GM12873 (cell line): Measurements from ENCODE around the gene MXRA5.

Experiments
- TF ChIP-seq, protein P1 (sequence below): IDR thresholded peaks from 2 replicates; pipeline ENCODE4 v1.5.1; 2012; ENCODE audit warnings: low read depth, mild to moderate bottlenecking, moderate library complexity, low read length, control low read depth; ENCODE audit not compliant: insufficient read depth; ENCODE audit errors: missing control alignments

The MXRA5 gene

DNA sequence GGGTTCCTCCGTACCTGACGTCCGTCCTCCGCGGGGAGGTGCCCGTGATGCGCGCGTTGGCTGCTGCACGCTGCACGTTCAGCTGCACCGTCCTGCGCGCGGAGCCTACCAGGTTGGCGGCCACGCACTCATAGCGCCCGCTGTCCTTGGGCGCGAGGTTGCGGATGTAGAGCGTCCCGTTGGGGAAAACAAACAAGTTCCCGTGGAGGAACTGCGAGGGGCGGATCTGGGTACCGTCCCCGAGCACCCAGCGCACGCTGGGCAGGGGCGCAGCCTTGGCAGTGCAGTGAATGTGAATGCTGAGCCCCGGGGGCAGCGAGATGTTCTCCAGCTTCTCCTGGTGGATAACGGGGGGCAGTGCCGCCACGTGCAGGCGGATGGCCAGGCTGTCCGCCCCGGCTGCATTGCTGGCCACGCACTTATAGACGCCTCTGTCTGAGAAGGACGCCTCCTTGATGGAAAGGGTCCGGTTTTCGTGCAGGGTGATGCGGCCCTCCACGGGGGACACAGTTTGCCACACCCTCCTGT, 29.2 kb downstream of the MXRA5 start:
- TF ChIP-seq, protein P1, sequence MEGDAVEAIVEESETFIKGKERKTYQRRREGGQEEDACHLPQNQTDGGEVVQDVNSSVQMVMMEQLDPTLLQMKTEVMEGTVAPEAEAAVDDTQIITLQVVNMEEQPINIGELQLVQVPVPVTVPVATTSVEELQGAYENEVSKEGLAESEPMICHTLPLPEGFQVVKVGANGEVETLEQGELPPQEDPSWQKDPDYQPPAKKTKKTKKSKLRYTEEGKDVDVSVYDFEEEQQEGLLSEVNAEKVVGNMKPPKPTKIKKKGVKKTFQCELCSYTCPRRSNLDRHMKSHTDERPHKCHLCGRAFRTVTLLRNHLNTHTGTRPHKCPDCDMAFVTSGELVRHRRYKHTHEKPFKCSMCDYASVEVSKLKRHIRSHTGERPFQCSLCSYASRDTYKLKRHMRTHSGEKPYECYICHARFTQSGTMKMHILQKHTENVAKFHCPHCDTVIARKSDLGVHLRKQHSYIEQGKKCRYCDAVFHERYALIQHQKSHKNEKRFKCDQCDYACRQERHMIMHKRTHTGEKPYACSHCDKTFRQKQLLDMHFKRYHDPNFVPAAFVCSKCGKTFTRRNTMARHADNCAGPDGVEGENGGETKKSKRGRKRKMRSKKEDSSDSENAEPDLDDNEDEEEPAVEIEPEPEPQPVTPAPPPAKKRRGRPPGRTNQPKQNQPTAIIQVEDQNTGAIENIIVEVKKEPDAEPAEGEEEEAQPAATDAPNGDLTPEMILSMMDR: no peak

DNA sequence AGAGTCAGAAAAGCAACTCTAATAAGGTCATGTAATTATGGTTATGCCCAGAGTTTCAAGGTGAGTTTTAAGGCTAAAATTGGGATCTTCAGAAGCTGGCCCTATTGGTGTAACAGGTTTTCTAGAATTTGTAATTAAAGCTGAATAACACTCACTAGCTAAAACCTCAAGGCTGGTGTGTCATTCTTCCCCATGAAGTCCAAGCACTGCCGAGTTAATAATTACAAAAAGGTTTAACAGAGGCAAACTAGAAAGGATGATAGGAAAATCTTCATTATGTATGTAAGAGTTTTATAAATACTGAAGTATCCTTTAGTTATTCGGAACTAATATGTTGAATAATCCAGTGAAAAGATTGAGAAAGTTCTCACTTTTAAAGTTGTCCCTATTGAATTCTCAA, 34.3 kb downstream of the MXRA5 start:
- TF ChIP-seq, protein P1: no peak

DNA sequence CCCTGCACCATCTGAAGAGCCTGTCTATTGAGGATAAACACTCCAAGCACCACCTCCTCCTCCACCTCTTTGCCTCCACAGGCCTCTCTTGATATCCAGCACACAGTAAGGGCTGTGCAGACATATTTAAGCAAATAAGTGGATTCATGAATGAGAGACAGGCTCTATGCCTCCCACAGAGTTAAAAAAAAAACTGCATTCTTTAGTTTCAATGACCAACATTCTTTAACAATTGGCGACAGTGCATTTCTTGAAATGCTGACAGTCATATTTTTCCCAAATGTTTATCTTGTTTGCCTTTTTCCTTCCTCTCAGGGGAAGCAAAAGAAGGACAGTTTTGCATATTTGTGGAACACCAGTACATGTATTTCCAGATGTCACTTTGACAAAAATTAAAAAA, 38.6 kb downstream of the MXRA5 start:
- TF ChIP-seq, protein P1: no peak

DNA sequence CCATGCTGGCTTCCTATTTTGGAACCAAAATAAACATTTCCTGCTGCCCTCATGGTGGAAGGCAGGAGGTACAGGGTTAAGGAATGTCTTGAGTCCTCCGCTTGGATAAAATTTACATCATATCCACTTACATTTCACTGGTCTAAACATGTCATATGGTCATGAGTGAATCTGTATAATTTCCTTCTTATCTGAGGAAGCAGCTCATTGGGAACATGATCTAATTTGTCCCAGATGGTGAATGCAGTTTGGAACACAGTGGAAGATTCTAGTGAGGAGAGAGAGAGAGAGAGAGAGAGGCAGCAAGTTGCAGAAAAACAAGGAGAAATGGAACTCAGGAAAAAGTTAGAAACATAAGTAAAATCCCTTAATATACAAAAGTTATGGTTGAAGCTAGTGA, 46.8 kb downstream of the MXRA5 start:
- TF ChIP-seq, protein P1: no peak

DNA sequence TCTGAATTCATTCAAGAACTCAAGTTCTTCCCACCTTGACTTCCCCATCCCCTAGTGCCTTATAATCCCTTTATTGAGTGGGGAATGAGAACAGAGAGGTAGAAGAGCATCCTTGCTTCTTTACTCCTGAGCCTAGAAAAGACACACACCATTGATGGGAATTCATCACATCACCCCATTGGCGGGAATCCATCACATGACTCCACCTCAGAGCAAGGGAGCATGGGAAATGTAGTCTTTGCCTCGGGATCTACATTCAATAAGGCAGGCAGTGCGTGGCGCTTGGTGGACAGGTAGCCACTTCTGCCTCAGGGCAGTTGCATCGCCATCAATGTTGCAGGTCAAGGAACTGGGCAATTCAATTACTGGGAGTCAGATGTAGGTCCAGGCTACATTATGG, 50.7 kb downstream of the MXRA5 start:
- TF ChIP-seq, protein P1: no peak

DNA sequence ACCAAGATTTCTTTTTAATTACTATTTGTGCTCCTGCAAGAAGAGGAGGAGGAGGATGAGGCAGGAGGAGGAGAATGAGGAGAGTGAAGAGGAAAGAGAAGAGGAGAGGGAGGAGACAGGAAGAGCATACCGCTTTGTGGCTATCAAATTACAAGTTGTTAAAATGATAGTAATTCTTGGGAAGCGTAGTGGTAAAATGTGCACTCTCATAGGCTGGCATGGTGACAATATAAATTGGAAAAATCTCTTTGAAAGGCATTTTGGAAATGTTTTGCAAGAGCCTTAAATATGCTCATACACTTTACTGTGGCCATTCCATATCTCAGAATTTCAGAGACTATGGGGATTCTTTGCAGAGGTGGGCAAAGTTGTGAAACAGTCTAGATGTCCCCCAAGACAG, 53.2 kb downstream of the MXRA5 start:
- TF ChIP-seq, protein P1: no peak

DNA sequence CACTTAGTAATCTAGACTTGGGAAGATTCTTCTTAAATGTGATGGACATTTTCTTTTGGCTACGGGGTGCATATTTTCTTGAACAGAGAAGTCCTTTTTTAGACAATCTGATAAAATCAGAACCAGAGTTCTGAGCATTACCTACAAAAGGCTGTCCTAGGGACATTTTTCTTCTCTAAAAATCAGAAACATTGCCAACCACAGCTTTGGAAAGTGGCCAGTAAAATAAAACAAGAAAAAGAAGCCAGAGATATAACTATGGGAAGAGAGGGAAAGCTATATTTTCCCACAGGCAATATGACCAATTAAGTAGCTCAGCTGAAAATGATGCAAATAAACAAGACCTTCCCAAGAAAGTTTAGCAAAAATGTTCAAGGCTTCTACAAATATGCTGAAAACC, 55.9 kb downstream of the MXRA5 start:
- TF ChIP-seq, protein P1: no peak
